HepG2 (cell line): Measurements from ENCODE around the gene STXBP2. TPM values are rescaled to one million over a fixed set of nuclear protein-coding genes. Genes with fewer than 3 reads are reported as not detected.

Source experiments
- ARNT ChIP-seq: fragments of 450-650 bp; IDR thresholded peaks from 2 replicates; pipeline ENCODE4 v1.6.1; 2017
- ASH2L ChIP-seq: fragments of 300-600, 200-600 bp; sonication (generic); IDR thresholded peaks from 2 replicates; pipeline ENCODE4 v1.7.0; 2017; ENCODE audit warnings: low read depth, mild to moderate bottlenecking, moderate library complexity, mixed read lengths, low read length; ENCODE audit not compliant: insufficient read length
- CC2D1A ChIP-seq: sonication (generic); formaldehyde crosslinking; IDR thresholded peaks from 2 replicates; pipeline ENCODE4 v1.8.1; 2023; ENCODE audit warnings: mild to moderate bottlenecking, missing genetic modification reagents
- CCAR2 ChIP-seq: fragments of 200-400 bp; formaldehyde crosslinking; optimal IDR thresholded peaks from 2 replicates; pipeline ENCODE3; 2018; ENCODE audit warnings: low read depth, mild to moderate bottlenecking, low read length, moderate library complexity
- CREB1 ChIP-seq, 2 experiments: fragments of 450-650 bp in 1 of 2; IDR thresholded peaks; 2 replicates each; pipeline ENCODE4 v1.6.1; 2016 to 2017; ENCODE audit warnings: control low read depth in 1 of 2, mild to moderate bottlenecking in 1 of 2, missing compliant biosample characterization in 1 of 2, missing genetic modification characterization in 1 of 2
- DRAP1 ChIP-seq: IDR thresholded peaks from 2 replicates; pipeline ENCODE4 v1.6.1; 2016; ENCODE audit warnings: missing genetic modification reagents, missing compliant biosample characterization
- FOXK2 ChIP-seq: fragments of 450-650 bp; IDR thresholded peaks from 2 replicates; pipeline ENCODE4 v1.6.1; 2016
- HDAC2 ChIP-seq: sonication (generic); formaldehyde crosslinking; IDR thresholded peaks from 2 replicates; pipeline ENCODE4 v1.4.0; 2020; ENCODE audit warnings: missing genetic modification reagents
- HES4 ChIP-seq: sonication (generic); formaldehyde crosslinking; IDR thresholded peaks from 2 replicates; pipeline ENCODE4 v1.9.0; 2021; ENCODE audit warnings: mild to moderate bottlenecking, missing genetic modification reagents, borderline replicate concordance
- KDM3A ChIP-seq: IDR thresholded peaks from 2 replicates; pipeline ENCODE4 v1.6.1; 2018; ENCODE audit warnings: low read depth, missing compliant biosample characterization
- MBNL3 ChIP-seq: fragments of 250-450 bp; sonication (Bioruptor Pico); conservative IDR thresholded peaks from 2 replicates; pipeline ENCODE4 v1.8.0; 2022; ENCODE audit warnings: mild to moderate bottlenecking, inconsistent platforms
- MIER2 ChIP-seq: IDR thresholded peaks from 2 replicates; pipeline ENCODE4 v1.6.1; 2016; ENCODE audit warnings: missing biosample characterization, missing genetic modification reagents
- MNT ChIP-seq: fragments of 450-650 bp; IDR thresholded peaks from 2 replicates; pipeline ENCODE4 v1.6.1; 2016
- POLR2AphosphoS5 ChIP-seq: IDR thresholded peaks from 2 replicates; pipeline ENCODE4 v1.6.1; 2012; ENCODE audit warnings: low read depth, low read length
- REPIN1 ChIP-seq: sonication (generic); formaldehyde crosslinking; IDR thresholded peaks from 2 replicates; pipeline ENCODE4 v1.8.0; 2022; ENCODE audit warnings: missing genetic modification reagents, low read depth, mild to moderate bottlenecking, borderline replicate concordance
- SMAD9 ChIP-seq: sonication (generic); formaldehyde crosslinking; IDR thresholded peaks from 2 replicates; pipeline ENCODE4 v1.5.1; 2020; ENCODE audit warnings: mild to moderate bottlenecking, missing genetic modification reagents
- SP1 ChIP-seq, 2 experiments: fragments of 450-650 bp in 1 of 2; sonication (generic) in 1 of 2; formaldehyde crosslinking in 1 of 2; IDR thresholded peaks; 2 replicates each; pipeline versions ENCODE4 v1.4.0 to v1.6.1; 2016 to 2020; ENCODE audit warnings: missing genetic modification reagents in 1 of 2
- ZBTB42 ChIP-seq: sonication (generic); formaldehyde crosslinking; IDR thresholded peaks from 2 replicates; pipeline ENCODE4 v1.5.0; 2020; ENCODE audit warnings: mild to moderate bottlenecking, missing genetic modification reagents
- ZFP62 ChIP-seq: sonication (generic); formaldehyde crosslinking; IDR thresholded peaks from 2 replicates; pipeline ENCODE4 v1.4.0; 2020; ENCODE audit warnings: missing genetic modification reagents
- ZKSCAN8 ChIP-seq: IDR thresholded peaks from 2 replicates; pipeline ENCODE4 v1.6.1; 2016; ENCODE audit warnings: borderline replicate concordance, missing genetic modification reagents, missing compliant biosample characterization
- ZNF207 ChIP-seq: fragments of 450-650 bp; IDR thresholded peaks from 2 replicates; pipeline ENCODE4 v1.6.1; 2016; ENCODE audit warnings: antibody characterized with exemption, borderline replicate concordance
- ZNF468 ChIP-seq: sonication (generic); formaldehyde crosslinking; IDR thresholded peaks from 2 replicates; pipeline ENCODE4 v1.8.0; 2022; ENCODE audit warnings: mild to moderate bottlenecking, moderate library complexity, missing genetic modification reagents
- ZNF687 ChIP-seq: sonication (generic); formaldehyde crosslinking; IDR thresholded peaks from 2 replicates; pipeline ENCODE4 v1.5.1; 2020; ENCODE audit warnings: mild to moderate bottlenecking, missing genetic modification reagents, moderate library complexity
- polyA plus RNA-seq, 8 experiments: library from polyadenylated mRNA; depleted of rRNA in 3 of 8; stranded (reverse) in 7 of 8; unstranded in 1 of 8; fragments of >200 nt; fragmentation: Illumina TruSeq in 4 of 8; extraction: Trizol in 4 of 8; gene quantifications; 2 replicates each; pipeline versions ENCODE4 v1.2.1 to v1.2.3, GENCODE V29; 2011 to 2016; ENCODE audit warnings: low read depth in 4 of 8, missing spikeins in 1 of 8, mixed read lengths in 1 of 8; ENCODE audit not compliant: insufficient read depth in 1 of 8
- total RNA-seq, 5 experiments: library from RNA; depleted of rRNA; stranded (reverse); fragments of >200 nt; fragmentation: Illumina TruSeq; extraction: Trizol; gene quantifications; 2 replicates each; pipeline ENCODE4 v1.2.3, GENCODE V29; 2016; ENCODE audit warnings: low read depth in 1 of 5
- TF ChIP-seq, protein P1 (sequence below): fragments of 450-650 bp; IDR thresholded peaks from 2 replicates; pipeline ENCODE4 v1.6.1; 2017

The STXBP2 gene
- total and polyA plus RNA-seq, 2 of the 13 experiments (the other 11 are each of a cell fraction or from before 2014, with no cell fraction given), result 22.8 to 40.1 TPM

GRCh38 chr19:7680606-7681339 lies 43.9 kb downstream of the STXBP2 start, which contains the start of gene TRAPPC5 (continued):
- TF ChIP-seq MNT (no peak), SP1 (IDR thresholded peaks at IDR 0.05) (no peak), SP1 (CRISPR knock-in tag; IDR thresholded peaks at IDR 0.05) (peak; percentile 85), ASH2L (peak; percentile 26), DRAP1 (CRISPR knock-in tag) (0 out of 2 replicates have a peak, but pooled peaks have one; percentile 33), ZNF207 (no peak), HDAC2 (CRISPR knock-in tag) (no peak; the same call in 1 of the 2 replicates), ZFP62 (no peak), MBNL3 (CRISPR knock-in tag) (no peak), FOXK2 (no peak), CREB1 (IDR thresholded peaks at IDR 0.05) (no peak), CREB1 (CRISPR knock-in tag; IDR thresholded peaks at IDR 0.05) (no peak), HES4 (CRISPR knock-in tag) (peak; percentile 66; the same call in 1 of the 2 replicates), ZBTB42 (CRISPR knock-in tag) (no peak), KDM3A (CRISPR knock-in tag) (0 out of 2 replicates have a peak, but pooled peaks have one; percentile 45), SMAD9 (CRISPR knock-in tag) (no peak), CCAR2 (no peak), POLR2AphosphoS5 (peak; percentile 70; the same call in 1 of the 2 replicates), ZNF687 (peak; percentile 70), MIER2 (CRISPR knock-in tag) (no peak), ZNF468 (CRISPR knock-in tag) (no peak), REPIN1 (no peak), ZKSCAN8 (CRISPR knock-in tag) (no peak), CC2D1A (no peak), ARNT (no peak)
- TF ChIP-seq, protein P1, sequence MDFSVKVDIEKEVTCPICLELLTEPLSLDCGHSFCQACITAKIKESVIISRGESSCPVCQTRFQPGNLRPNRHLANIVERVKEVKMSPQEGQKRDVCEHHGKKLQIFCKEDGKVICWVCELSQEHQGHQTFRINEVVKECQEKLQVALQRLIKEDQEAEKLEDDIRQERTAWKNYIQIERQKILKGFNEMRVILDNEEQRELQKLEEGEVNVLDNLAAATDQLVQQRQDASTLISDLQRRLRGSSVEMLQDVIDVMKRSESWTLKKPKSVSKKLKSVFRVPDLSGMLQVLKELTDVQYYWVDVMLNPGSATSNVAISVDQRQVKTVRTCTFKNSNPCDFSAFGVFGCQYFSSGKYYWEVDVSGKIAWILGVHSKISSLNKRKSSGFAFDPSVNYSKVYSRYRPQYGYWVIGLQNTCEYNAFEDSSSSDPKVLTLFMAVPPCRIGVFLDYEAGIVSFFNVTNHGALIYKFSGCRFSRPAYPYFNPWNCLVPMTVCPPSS, result no peak
